ENCODE measurements around the gene SPRYD4.
"Not testable (repeated sequence)": the region's sequence is repeated elsewhere in the genome, so short reads cannot be mapped to it uniquely, and the experiment has no call there.

The SPRYD4 gene

GRCh38 chr12:56477521-56478225 lies 9.3 kb downstream of the SPRYD4 start:
- DNase-seq, result no peak

- no peak for DNase-seq
Measured at GRCh38 chr12:56479625-56480024, 11.2 kb downstream of the SPRYD4 start.

GRCh38 chr12:56484566-56484965 lies 16.2 kb downstream of the SPRYD4 start:
- no peak for DNase-seq

GRCh38 chr12:56486694-56487093 lies 18.3 kb downstream of the SPRYD4 start:
- no peak for DNase-seq

- no peak for DNase-seq
Measured at GRCh38 chr12:56487448-56488040, 19.2 kb downstream of the SPRYD4 start.

GRCh38 chr12:56488041-56488955 lies 19.9 kb downstream of the SPRYD4 start, which contains the start of gene GLS2:
TSS of gene GLS2 (minus strand) at chr12:56488161. CDS start at chr12:56488118, 43 bp downstream.
- DNase-seq, result peak; percentile 67

GRCh38 chr12:56490360-56490759 lies 22.0 kb downstream of the SPRYD4 start:
- no peak for DNase-seq

GRCh38 chr12:56493409-56494105 lies 25.2 kb downstream of the SPRYD4 start:
- not testable (repeated sequence) for DNase-seq

GRCh38 chr12:56494106-56494415 lies 25.7 kb downstream of the SPRYD4 start:
- DNase-seq, result not testable (repeated sequence)

- not testable (repeated sequence) for DNase-seq
Measured at GRCh38 chr12:56494481-56494880, 26.1 kb downstream of the SPRYD4 start.

GRCh38 chr12:56496704-56497103 lies 28.3 kb downstream of the SPRYD4 start:
- peak; percentile 32 for DNase-seq

- DNase-seq, result not testable (repeated sequence)
Measured at GRCh38 chr12:56498126-56498902, 29.9 kb downstream of the SPRYD4 start.

- not testable (repeated sequence) for DNase-seq
Measured at GRCh38 chr12:56499452-56499851, 31.1 kb downstream of the SPRYD4 start.

GRCh38 chr12:56499879-56500278 lies 31.5 kb downstream of the SPRYD4 start:
- DNase-seq, result not testable (repeated sequence)

- no peak for DNase-seq
Measured at GRCh38 chr12:56510786-56511185, 42.4 kb downstream of the SPRYD4 start.

- DNase-seq, result not testable (repeated sequence)
Measured at GRCh38 chr12:56514014-56514318, 45.6 kb downstream of the SPRYD4 start.

- no peak for DNase-seq
Measured at GRCh38 chr12:56517854-56518253, 49.5 kb downstream of the SPRYD4 start.

GRCh38 chr12:56518570-56518969 lies 50.2 kb downstream of the SPRYD4 start:
- DNase-seq, result peak; percentile 7

- peak; percentile 43 for DNase-seq
Measured at GRCh38 chr12:56520048-56520447, 51.7 kb downstream of the SPRYD4 start.

GRCh38 chr12:56520506-56520905 lies 52.1 kb downstream of the SPRYD4 start:
- DNase-seq, result peak; percentile 60

GRCh38 chr12:56521209-56521589 lies 52.8 kb downstream of the SPRYD4 start:
- peak; percentile 34 for DNase-seq

Measured in suppressor macrophage treated with lipopolysaccharide for 4 hours (primary cell).